Right lobe of liver (tissue), 4 donors: ENCODE measurements around the gene ZNF382.

Experiments used
- CTCF ChIP-seq, 4 donors: fragments of 200-600 bp in 3 of 4; fragments of 450-650 bp in 1 of 4; IDR thresholded peaks; one replicate each; pipeline versions ENCODE4 v1.5.1 to v1.8.0; 2016 to 2022; ENCODE audit warnings: antibody characterized with exemption in 4 of 4, mild to moderate bottlenecking in 2 of 4
- POLR2A ChIP-seq: fragments of 450-650 bp; IDR thresholded peaks from one replicate; pipeline ENCODE4 v1.6.1; 2017; ENCODE audit warnings: antibody characterized with exemption, mild to moderate bottlenecking
- donor health status: DM: no; HTN: no; CAD: no.
- donor health status: DM: no; HTN: no; CAD: no.
- donor health status: DM: no; HTN: yes; CAD: no.

- TF ChIP-seq CTCF (IDR thresholded peaks at IDR 0.05) (no peak), POLR2A (no peak)
Measured at GRCh38 chr19:36574741-36575140, 30.4 kb upstream of the ZNF382 start.
